Measurements from ENCODE around the gene FBXL13.
A peak's percentile ranks its signal among the peaks of the same experiment; 100 is the strongest.
"Not testable (repeated sequence)": the region's sequence is repeated elsewhere in the genome, so short reads cannot be mapped to it uniquely, and the experiment has no call there.

The FBXL13 gene

GRCh38 chr7:103078226-103078625 lies 3.6 kb upstream of the FBXL13 start:
- not testable (repeated sequence) for DNase-seq

GRCh38 chr7:103077318-103077717 lies 2.7 kb upstream of the FBXL13 start:
- no peak for DNase-seq

GRCh38 chr7:103076764-103077163 lies 2.2 kb upstream of the FBXL13 start:
- DNase-seq = no peak

- peak; percentile 88 for DNase-seq
These were observed 832 bp upstream of the FBXL13 start for GRCh38 chr7:103075337-103075918.

- no peak for DNase-seq
These were observed 542 bp downstream of the FBXL13 start for GRCh38 chr7:103073989-103074518.

GRCh38 chr7:103071000-103071399 lies 3.6 kb downstream of the FBXL13 start:
- DNase-seq = no peak

- no peak for DNase-seq
These were observed 5.9 kb downstream of the FBXL13 start for GRCh38 chr7:103068414-103069403.

- DNase-seq = peak; percentile 44
These were observed 8.9 kb downstream of the FBXL13 start for GRCh38 chr7:103065667-103066066.

- DNase-seq = no peak
These were observed 10.7 kb downstream of the FBXL13 start for GRCh38 chr7:103063895-103064294.

- DNase-seq = no peak
These were observed 15.1 kb downstream of the FBXL13 start for GRCh38 chr7:103059471-103059870.

- DNase-seq = no peak
These were observed 16.5 kb downstream of the FBXL13 start for GRCh38 chr7:103058122-103058521.

GRCh38 chr7:103056006-103056405 lies 18.6 kb downstream of the FBXL13 start:
- DNase-seq = not testable (repeated sequence)

GRCh38 chr7:103051519-103051918 lies 23.1 kb downstream of the FBXL13 start:
- no peak for DNase-seq

- DNase-seq = no peak
These were observed 25.8 kb downstream of the FBXL13 start for GRCh38 chr7:103048833-103049232.

- not testable (repeated sequence) for DNase-seq
These were observed 32.8 kb downstream of the FBXL13 start for GRCh38 chr7:103041815-103042214.

GRCh38 chr7:103037823-103038739 lies 36.5 kb downstream of the FBXL13 start:
- DNase-seq = not testable (repeated sequence)

GRCh38 chr7:103037476-103037822 lies 37.1 kb downstream of the FBXL13 start:
- DNase-seq = no peak

GRCh38 chr7:103034318-103034717 lies 40.3 kb downstream of the FBXL13 start:
- DNase-seq = not testable (repeated sequence)

GRCh38 chr7:103031781-103032180 lies 42.8 kb downstream of the FBXL13 start:
- DNase-seq = no peak

GRCh38 chr7:103031024-103031423 lies 43.6 kb downstream of the FBXL13 start:
- no peak for DNase-seq

- DNase-seq = no peak
These were observed 49.3 kb downstream of the FBXL13 start for GRCh38 chr7:103025341-103025740.

GRCh38 chr7:103023578-103023977 lies 51.0 kb downstream of the FBXL13 start:
- DNase-seq = not testable (repeated sequence)

- not testable (repeated sequence) for DNase-seq
These were observed 53.1 kb downstream of the FBXL13 start for GRCh38 chr7:103021490-103021889.

Measured in activated naive CD4-positive, alpha-beta T cell treated with anti-CD3 and anti-CD28 coated beads, Interleukin-2, amount 50 U/mL, for 16 hours (primary cell).